C4-2B (cell line): ENCODE results near the gene MIA.
"Not testable (repeated sequence)": the region's sequence is repeated elsewhere in the genome, so short reads cannot be mapped to it uniquely, and the experiment has no call there.

Experiments
- H3K27ac ChIP-seq: fragments of 450-650 bp; 2 replicates; pipeline ENCODE4 v1.5.1; 2017
- CTCF ChIP-seq: fragments of 450-650 bp; conservative IDR thresholded peaks from 2 replicates; pipeline ENCODE4 v1.5.1; 2017; ENCODE audit warnings: mild to moderate bottlenecking
- ZFX ChIP-seq: fragments of 450-650 bp; IDR thresholded peaks from 2 replicates; pipeline ENCODE4 v1.6.1; 2017

The MIA gene

GRCh38 chr19:40774916-40775631 lies at the start of gene MIA:
TSS of gene MIA (plus strand) at chr19:40775521. CDS start at chr19:40775543, 22 bp downstream.
- H3K27ac ChIP-seq: no peak within 1 kb of the TSS

GRCh38 chr19:40726279-40726678 lies 49.0 kb upstream of the MIA start:
- TF ChIP-seq ZFX (no peak), CTCF (no peak)
- peak overlapping the region; percentile 22; the same call in 1 of the 2 replicates for H3K27ac ChIP-seq

More at GRCh38 chr19:40774916-40775631, at the start of gene MIA:
- TF ChIP-seq CTCF (no peak), ZFX (no peak)

- H3K27ac ChIP-seq: not testable (repeated sequence)
Measured at GRCh38 chr19:40730065-40730464, 45.3 kb upstream of the MIA start.

GRCh38 chr19:40732304-40732703 lies 43.0 kb upstream of the MIA start:
- H3K27ac ChIP-seq: not testable (repeated sequence)

GRCh38 chr19:40733149-40733548 lies 42.2 kb upstream of the MIA start:
- H3K27ac ChIP-seq: no peak overlapping the region
- TF ChIP-seq CTCF (no peak), ZFX (no peak)

GRCh38 chr19:40735013-40735771 lies 40.1 kb upstream of the MIA start:
- TF ChIP-seq CTCF (no peak), ZFX (no peak)
- H3K27ac ChIP-seq: no peak overlapping the region

- TF ChIP-seq ZFX (no peak), CTCF (no peak)
- no peak overlapping the region for H3K27ac ChIP-seq
Measured at GRCh38 chr19:40736661-40737060, 38.7 kb upstream of the MIA start.

- H3K27ac ChIP-seq: no peak overlapping the region
- TF ChIP-seq ZFX (no peak), CTCF (no peak)
Measured at GRCh38 chr19:40737102-40737644, 38.1 kb upstream of the MIA start.
